Transverse colon (tissue), 3 donors: Measurements from ENCODE around the gene HOXC5.

Experiments used
- CTCF ChIP-seq, 5 experiments: fragments of 200-600 bp in 3 of 5; fragments of 450-650 bp in 2 of 5; sonication (generic) in 3 of 5; IDR thresholded peaks; 1 replicate in 2 of 5; 2 replicates in 3 of 5; pipeline ENCODE4 v1.5.1; 2016 to 2017; ENCODE audit warnings: antibody characterized with exemption in 5 of 5, inconsistent platforms in 3 of 5, mild to moderate bottlenecking in 2 of 5, moderate library complexity in 1 of 5
- EP300 ChIP-seq: sonication (generic); formaldehyde crosslinking; IDR thresholded peaks from one replicate; pipeline ENCODE4 v1.6.1; 2017; ENCODE audit warnings: antibody characterized with exemption, low read depth

- TF ChIP-seq CTCF (IDR thresholded peaks at IDR 0.05) (no peak), EP300 (no peak)
Observed at GRCh38 chr12:53985994-53986685, 46.7 kb upstream of the HOXC5 start.
